HG03045 (cell line): ENCODE results near the gene ATP5PB.

Source experiments
- ATAC-seq: cut with Tn5 transposase; IDR thresholded peaks from one replicate; pipeline ENCODE4 v1.9.1; 2021; ENCODE audit warnings: mild to moderate bottlenecking, moderate library complexity; ENCODE audit not compliant: unreplicated experiment

The ATP5PB gene

GRCh38 chr1:111448918-111449702, at the start of gene ATP5PB, which contains the start of gene WDR77:
Gene ATP5PB (plus strand): TSS chr1:111449464. CDS start chr1:111449542, 78 bp downstream.
Gene WDR77 (minus strand): TSS chr1:111449256. CDS start chr1:111449169, 87 bp downstream.
- peak; percentile 96 for ATAC-seq

- no peak for ATAC-seq
Observed at GRCh38 chr1:111399792-111400610, 49.3 kb upstream of the ATP5PB start.

- ATAC-seq, result no peak
Observed at GRCh38 chr1:111402083-111402482, 47.2 kb upstream of the ATP5PB start.

GRCh38 chr1:111404588-111404987, 44.7 kb upstream of the ATP5PB start:
- no peak for ATAC-seq

- peak; percentile 92 for ATAC-seq
Observed at GRCh38 chr1:111406321-111406768, 42.9 kb upstream of the ATP5PB start.

DNA sequence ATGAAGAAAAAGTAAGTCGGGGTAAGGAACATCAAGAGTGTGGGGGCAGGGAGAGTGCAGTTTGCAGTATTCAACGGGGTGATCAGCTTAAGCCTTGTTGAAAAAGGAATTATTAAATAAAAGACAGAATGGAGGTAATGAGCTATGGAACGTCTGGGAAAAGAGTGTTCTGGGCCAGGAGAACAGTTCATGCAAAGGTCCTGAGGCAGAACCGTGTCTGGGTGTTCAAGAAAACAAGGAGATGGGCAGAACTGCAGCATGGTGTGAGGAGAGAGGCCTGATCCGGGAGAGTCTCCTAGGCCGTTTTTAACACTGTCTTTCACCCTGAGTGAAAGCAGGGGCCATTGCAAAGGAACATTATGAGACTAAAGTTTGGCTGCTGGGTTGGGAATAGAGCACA, 42.0 kb upstream of the ATP5PB start:
- ATAC-seq, result no peak

DNA sequence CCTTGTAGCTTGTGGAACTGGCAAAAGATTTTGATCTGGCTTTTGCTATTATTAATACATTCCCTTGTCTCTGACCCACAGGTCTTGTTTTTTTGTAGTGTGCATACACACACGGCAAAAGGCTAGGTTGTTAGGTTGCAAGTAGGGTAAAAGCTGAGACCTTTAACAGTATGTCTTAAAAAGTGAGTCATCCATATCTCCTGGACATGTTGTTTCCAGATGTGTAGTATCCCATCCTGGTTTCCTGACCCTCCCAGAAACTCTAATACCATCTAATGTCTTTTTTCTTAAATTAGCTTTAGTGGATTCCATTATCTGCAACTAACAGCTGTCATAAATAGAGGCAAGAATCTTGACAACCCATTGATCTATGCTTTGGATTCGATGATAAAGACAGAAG, 36.4 kb upstream of the ATP5PB start:
- ATAC-seq, result no peak

DNA sequence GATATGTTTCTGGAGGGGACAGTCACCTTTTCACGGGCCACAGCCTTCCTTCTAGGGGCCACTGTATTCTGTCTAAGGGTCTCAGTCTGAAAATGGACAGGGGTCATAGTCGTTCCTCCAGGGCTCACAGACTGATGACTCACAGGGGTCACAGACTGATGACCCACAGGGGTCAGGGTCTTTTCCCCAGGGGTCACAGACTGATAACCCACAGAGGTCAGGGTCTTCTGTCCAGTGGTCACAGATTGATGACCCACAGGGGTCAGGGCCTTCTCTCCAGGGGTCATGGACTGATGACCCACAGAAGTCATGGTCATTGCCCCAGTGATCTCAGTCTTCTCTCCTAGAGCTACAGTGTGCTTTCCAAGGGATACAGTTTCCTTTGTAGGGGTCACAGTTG, 34.5 kb upstream of the ATP5PB start:
- no peak for ATAC-seq

DNA sequence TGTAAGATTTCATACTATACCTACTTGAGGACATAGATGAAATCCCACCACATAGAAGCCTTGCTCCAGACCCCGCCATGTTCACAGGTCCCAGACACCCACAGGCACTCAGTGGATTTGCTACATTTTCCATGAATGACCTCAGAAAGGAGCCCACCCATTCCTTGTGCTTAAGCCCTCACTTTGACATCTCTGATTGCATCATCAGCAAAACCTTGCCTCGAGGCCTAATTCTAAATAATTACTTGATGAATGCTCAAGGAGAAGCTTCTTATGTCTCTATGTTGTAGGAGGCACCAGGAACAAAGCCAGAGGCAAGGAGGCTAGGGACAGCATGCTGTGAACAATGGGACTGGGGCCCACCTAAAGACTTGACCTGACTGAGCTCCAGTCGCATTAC, 33.8 kb upstream of the ATP5PB start:
- no peak for ATAC-seq

DNA sequence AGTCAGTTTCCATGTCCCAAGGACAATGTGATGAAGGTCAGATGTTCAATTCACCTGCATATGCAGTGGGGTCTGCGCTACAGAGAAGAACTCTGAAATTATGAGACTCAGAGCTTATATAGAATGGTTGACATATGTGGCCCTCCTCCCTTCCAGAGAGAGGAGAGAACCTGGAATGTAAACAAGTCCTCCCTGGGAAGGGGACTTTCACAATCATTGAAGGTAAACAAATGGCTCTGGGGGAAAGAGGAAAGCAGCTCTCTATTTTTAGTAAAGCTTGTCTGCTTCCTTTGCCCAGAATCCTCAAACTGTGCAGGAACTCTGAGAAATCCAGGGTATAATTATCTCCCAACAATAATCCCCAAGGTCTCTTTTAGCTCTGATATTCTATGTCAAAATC, 31.5 kb upstream of the ATP5PB start:
- no peak for ATAC-seq

- no peak for ATAC-seq
Observed at GRCh38 chr1:111419037-111419436, 30.2 kb upstream of the ATP5PB start.

GRCh38 chr1:111420377-111420776, 28.9 kb upstream of the ATP5PB start:
- no peak for ATAC-seq

- ATAC-seq, result no peak
Observed at GRCh38 chr1:111422546-111423391, 26.5 kb upstream of the ATP5PB start.

DNA sequence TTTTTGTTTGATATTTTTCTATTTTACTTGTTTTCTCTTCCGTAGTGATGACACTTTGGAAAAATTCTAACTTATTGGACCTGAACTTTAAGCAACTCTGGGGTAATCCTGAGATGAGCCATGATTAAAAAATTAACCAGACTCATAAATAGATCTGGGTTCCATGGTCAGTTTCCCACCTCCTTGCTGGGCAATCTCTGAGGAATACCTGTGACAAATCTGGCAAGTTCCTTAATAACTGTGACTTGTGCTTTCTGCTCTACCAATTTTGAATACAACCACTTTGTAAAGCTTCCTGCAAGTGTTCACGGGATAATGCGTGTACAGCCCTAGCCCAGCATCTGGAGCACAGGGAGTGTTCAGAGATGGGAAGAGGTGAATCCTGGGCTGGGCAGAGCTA, 25.0 kb upstream of the ATP5PB start:
- ATAC-seq, result no peak

- no peak for ATAC-seq
Observed at GRCh38 chr1:111436726-111437125, 12.5 kb upstream of the ATP5PB start.

DNA sequence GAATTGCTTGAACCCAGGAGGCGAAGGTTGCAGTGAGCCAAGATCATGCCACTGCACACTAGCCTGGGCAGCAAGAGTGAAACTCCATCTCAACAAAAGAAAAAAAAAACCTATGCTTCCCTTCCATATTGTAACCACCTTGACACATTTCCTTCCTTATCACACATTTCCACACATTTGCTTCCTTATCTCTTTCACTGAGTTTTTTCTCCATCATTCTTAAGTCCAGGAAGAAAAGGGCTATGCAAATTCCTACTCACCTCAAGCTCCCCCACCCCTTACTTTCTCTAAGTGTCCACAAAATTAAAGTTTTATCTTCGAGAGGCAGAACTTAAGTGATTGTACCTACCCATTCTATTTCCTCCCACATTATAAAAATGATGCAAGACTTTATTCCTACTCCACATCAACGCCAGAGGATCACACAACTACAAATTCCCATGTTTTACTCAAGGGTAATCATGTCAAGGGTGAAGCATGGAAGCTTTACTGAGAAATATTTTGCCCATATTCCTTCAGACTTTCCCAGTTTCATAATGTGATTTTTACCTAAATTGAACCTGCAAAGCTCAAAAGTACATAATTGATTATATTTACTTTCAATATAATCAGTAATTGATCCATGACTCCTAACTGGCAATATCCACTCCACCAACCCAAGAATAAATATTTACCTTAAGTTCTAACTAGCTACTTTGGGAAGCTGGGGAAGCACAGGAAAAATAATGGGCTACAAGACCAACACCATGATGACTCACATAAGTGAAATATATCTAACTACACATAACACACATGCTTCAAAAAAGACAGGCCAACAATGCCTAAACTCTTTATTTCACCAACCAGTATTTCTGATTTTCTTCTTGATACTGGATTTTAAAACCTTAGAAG, 9.6 kb upstream of the ATP5PB start:
- ATAC-seq, result no peak

DNA sequence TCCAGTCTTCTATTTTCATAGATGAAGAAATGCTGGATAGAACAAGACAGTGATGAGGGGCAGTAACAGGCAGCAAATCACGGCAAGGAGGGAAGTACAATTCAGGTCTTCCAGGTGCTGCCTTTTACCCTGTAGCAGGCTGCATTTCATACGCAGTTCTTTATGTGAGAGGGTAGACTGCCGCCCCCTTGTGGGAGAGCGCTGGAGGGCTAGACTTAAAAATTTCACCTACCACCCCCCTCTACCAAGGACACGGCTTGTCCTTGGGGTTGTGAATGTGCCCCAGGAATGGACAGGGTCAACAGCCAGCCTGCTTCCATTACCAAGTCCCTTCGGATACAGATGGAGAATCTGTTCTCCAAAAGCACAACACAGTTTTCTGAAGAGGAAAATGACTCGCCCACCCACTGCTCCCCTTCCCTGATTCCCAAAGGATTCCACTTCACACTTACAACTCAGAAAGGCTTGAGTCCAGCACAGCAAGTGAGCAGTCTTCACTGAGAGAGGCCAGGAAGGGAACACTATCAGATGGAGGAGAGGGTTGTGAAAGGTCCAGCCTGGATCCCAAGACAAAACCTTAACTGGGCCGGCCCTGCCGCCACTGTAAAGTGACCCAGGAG, 7.6 kb upstream of the ATP5PB start:
- ATAC-seq, result no peak

GRCh38 chr1:111442457-111442856, 6.8 kb upstream of the ATP5PB start:
- no peak for ATAC-seq

DNA sequence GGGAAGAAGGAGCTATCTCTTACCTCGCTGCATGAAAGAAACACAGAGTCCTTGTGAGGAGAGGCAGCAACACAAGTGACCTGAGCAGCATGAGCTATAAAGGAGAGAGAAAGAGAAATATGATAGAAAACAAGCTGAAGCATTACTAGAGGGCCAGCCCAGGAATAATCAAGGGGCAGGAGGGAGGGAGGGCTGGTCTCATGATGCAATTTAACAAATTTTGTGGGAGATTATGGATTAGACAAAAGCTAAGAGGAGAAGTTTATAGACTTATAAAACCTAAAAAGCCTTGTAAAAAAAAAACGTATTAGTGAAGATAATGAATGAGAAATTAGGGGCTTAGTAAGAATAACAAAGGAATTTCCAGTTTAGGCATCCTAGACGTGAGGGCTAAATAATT, 5.2 kb upstream of the ATP5PB start:
- ATAC-seq, result no peak

DNA sequence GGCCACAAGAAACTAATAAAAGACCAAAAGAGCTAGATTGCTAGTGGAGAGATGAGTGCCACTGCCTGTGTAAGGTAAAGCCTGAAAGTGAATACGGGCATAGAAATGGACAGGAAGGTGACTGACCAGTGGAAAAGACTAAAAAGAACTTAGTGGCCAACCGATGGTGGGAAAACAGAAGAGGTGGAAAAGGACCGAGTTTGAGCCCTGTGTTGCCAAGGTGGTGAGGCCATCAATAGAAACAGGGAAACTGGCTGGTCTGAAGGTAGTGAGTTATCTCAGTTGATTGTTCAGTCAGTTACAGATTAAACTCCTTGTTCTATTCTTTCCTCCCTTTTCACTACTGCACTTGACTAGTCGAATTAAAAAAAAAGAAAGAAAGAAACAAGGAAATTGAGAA, 2.7 kb upstream of the ATP5PB start:
- no peak for ATAC-seq
